Panc1 (cell line): ENCODE measurements around the gene KRT86.

ENCODE experiments used
- POLR2AphosphoS5 ChIP-seq: IDR thresholded peaks from 2 replicates; pipeline ENCODE4 v1.6.1; 2012; ENCODE audit warnings: mild to moderate bottlenecking, low read depth, low read length, moderate library complexity
- TCF7L2 ChIP-seq: IDR thresholded peaks from 2 replicates; pipeline ENCODE4 v1.6.1; 2011; ENCODE audit warnings: mild to moderate bottlenecking, low read depth, low read length, inconsistent platforms
- TF ChIP-seq, protein P1 (sequence below): fragments of 450-650 bp; IDR thresholded peaks from 2 replicates; pipeline ENCODE4 v1.5.1; 2017; ENCODE audit warnings: mild to moderate bottlenecking

- TF ChIP-seq, protein P1, sequence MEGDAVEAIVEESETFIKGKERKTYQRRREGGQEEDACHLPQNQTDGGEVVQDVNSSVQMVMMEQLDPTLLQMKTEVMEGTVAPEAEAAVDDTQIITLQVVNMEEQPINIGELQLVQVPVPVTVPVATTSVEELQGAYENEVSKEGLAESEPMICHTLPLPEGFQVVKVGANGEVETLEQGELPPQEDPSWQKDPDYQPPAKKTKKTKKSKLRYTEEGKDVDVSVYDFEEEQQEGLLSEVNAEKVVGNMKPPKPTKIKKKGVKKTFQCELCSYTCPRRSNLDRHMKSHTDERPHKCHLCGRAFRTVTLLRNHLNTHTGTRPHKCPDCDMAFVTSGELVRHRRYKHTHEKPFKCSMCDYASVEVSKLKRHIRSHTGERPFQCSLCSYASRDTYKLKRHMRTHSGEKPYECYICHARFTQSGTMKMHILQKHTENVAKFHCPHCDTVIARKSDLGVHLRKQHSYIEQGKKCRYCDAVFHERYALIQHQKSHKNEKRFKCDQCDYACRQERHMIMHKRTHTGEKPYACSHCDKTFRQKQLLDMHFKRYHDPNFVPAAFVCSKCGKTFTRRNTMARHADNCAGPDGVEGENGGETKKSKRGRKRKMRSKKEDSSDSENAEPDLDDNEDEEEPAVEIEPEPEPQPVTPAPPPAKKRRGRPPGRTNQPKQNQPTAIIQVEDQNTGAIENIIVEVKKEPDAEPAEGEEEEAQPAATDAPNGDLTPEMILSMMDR: no peak
- TF ChIP-seq POLR2AphosphoS5 (no peak), TCF7L2 (no peak)
Observed at GRCh38 chr12:52336641-52337040, 62.2 kb downstream of the KRT86 start.
